Choroid plexus epithelial cell (primary cell): Measurements from ENCODE around the gene TRIM44.

Experiments used
- DNase-seq: peaks from one replicate; pipeline ENCODE4 v3.0.0-alpha.2; 2010; ENCODE audit warnings: low read depth
- H3K4me3 ChIP-seq: 2 replicates; pipeline ENCODE4 v1.5.1; 2011; ENCODE audit warnings: low read depth, mild to moderate bottlenecking, control low read depth, low read length, moderate library complexity
- TF ChIP-seq, protein P1 (sequence below): conservative IDR thresholded peaks from 2 replicates; pipeline ENCODE4 v1.5.1; 2011; ENCODE audit warnings: low read depth, mild to moderate bottlenecking, control low read depth, inconsistent platforms, low read length, moderate library complexity

The TRIM44 gene

DNA sequence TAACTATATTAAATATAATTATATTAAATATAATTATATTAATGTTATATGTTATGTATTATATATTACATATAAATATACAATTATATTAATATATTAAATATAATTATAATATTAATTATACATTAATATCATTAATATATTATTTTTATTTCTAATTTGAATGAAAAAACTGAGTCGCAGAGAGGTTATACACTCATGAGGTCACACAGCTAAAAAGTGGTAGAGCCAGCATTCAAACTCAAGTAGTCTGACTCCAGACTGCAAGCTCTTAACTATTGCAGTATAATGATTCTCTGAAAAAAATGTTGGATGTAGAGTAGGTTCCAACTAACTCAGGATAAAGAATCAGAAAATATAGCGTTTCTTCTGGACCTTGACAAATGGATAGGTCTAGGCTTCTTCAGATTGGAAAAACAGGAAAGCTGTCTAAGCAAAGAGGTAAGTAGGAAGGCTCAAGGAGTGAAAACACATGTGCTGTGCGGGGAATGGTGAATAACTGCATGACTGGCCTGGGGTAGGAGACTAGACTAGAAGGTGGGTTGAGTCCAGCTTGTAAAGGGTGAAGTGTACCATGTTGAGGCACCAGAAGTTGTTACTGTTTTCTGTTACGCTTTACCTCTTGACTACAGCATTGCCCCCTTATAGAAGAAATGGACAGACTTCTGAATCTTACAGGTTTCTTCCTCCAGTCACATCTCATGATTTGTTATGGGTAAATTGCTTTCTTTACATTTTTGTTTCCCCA is 80.3 kb downstream of the TRIM44 start:
- TF ChIP-seq, protein P1, sequence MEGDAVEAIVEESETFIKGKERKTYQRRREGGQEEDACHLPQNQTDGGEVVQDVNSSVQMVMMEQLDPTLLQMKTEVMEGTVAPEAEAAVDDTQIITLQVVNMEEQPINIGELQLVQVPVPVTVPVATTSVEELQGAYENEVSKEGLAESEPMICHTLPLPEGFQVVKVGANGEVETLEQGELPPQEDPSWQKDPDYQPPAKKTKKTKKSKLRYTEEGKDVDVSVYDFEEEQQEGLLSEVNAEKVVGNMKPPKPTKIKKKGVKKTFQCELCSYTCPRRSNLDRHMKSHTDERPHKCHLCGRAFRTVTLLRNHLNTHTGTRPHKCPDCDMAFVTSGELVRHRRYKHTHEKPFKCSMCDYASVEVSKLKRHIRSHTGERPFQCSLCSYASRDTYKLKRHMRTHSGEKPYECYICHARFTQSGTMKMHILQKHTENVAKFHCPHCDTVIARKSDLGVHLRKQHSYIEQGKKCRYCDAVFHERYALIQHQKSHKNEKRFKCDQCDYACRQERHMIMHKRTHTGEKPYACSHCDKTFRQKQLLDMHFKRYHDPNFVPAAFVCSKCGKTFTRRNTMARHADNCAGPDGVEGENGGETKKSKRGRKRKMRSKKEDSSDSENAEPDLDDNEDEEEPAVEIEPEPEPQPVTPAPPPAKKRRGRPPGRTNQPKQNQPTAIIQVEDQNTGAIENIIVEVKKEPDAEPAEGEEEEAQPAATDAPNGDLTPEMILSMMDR = no peak

DNA sequence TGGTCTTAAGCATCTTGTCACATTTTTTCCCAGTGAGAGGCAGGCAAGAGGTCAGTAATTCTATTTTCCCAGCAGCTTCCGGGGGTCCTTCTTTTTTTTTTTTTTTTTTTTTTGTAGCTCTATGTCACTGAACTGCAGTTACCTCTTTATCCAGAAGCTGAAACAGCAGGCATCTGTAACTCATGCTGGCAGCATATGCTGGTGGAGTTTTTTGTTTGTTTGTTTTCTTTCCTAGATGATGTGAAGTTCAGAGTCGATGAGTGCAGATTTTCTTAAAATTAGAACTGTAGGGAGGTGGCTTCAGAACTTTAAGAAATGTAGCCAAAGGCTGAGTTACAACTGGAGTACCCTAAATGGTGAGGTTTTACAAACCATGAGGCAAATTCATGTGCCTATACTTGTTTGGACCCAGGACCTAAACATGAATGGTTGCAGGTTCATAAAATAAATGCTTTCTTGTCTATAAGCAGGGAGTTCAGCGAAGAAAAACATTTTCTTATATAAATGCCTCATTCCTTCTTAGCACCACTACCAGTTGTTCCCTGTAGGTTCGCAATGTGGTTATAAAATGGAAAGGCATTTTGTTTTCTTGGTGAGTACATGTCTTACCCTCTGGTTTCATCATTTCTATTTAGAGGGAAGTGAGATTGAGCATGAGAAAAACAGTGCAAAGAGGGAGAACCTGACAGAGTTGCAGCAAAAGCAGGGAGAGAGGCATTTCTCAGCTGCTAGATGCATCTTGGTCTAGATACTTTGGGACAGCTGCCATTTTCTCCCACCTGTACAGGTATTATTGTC is 84.0 kb downstream of the TRIM44 start:
- DNase-seq = peak; percentile 64
- TF ChIP-seq, protein P1 = no peak
- H3K4me3 ChIP-seq = no peak overlapping the region

More for the DNA sequence above, 80.3 kb downstream of the TRIM44 start:
- no peak overlapping the region for H3K4me3 ChIP-seq
- no peak for DNase-seq

DNA sequence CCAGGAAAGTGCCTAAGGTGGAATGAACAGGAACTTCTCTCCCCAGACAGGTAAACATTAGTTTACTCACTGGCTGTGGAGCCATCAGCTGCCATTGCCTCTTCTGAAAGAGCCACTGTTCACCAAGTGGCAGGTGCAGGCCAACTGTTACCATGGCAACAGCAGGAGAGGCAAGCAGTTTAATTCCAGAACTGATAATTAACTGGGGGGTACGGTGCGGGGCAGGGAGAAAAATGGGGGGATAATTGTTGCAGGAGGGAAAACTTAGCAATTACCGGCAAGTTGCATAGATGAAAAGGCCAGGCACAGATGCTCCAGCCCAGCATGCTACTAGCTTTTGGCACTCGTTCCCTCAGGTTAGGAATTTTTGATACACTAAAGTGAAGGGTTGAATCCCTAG is 85.1 kb downstream of the TRIM44 start:
- H3K4me3 ChIP-seq = no peak overlapping the region
- no peak for DNase-seq
- TF ChIP-seq, protein P1 = no peak

DNA sequence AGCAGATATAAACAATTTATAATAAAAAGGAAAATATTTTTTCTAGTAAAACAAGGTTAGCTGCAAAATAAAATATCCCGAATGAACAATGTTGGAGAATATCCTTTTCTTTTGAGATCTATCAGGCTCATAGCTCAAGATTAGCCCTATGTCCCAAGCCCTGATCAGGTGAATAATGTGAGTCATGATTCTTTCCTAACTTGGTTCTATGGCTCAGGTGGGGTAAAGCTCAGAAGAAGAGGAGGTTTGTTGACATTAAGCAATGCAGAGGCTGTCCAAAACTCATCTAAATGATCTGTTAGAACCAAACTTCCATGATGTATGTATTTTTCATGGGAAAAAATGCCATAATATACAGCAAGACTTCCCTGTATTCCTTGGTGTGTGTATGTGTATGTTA is 86.1 kb downstream of the TRIM44 start:
- no peak for DNase-seq

DNA sequence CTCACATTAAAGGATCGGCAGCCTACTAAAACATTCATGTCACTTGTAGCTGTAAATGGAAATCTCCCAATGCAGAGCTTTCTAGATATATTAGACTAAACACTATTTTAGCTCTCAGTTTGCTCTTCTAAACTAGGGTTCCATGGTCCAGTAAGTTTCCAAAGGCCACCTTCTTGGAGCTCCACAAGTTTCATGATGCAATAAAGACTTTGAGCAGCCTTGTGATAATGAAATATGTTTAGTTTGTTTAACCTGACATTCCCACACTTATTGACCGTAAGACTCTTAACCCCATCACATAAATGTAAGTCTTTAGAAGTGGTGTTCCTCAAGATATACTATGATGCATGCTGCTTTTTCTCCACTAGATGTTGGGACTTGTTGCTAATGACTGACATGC is 87.7 kb downstream of the TRIM44 start:
- H3K4me3 ChIP-seq = no peak overlapping the region
- DNase-seq = no peak
- TF ChIP-seq, protein P1 = no peak

More for the DNA sequence above, 86.1 kb downstream of the TRIM44 start:
- TF ChIP-seq, protein P1 = no peak
- no peak overlapping the region for H3K4me3 ChIP-seq

DNA sequence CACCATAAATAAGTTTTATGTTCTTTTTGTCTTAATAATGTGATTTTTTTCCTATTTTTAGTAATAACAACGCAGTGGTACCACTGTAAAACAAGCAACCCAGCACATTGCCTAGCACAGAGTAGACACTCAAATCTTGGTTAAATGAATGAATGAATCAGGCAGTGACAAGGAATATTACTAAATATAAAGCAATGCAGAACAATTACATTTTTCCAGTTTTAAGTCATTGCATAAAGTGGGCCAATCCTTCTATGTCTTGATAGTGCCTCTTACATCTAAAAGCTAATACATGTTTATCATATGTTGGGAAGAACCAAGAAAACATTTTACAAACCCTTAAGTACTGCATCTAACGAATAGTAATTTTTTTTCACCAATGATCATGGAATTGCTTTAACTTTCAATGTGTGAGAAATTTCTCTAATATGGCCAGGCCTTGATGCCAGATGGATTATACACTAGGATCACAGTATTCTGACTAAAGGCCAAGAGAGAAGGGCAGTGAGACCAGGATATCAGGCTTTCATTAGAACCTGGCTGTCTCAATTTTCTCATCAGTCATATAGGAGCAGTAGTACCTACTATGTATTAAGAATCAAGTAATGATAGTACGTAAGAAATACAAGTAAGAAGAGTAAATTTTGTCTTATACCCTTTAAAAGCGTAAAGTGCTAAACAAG is 88.5 kb downstream of the TRIM44 start:
- no peak for DNase-seq
- H3K4me3 ChIP-seq = no peak overlapping the region
- TF ChIP-seq, protein P1 = no peak
